ENCODE measurements around the gene KRT8.

KRT8 gene

GRCh38 chr12:52848661-52849255 is 56.1 kb downstream of the KRT8 start, which contains the start of gene KRT78:
Gene KRT78, minus strand, starts transcription at chr12:52848994. Its CDS starts 64 bp downstream, at chr12:52848930.
- TF ChIP-seq CTCF (IDR thresholded peaks at IDR 0.05) = no peak
- H3K4me3 ChIP-seq = no peak within 1 kb of the TSS
- H3K27ac ChIP-seq = no peak within 1 kb of the TSS
- no peak for DNase-seq (ENCODE audit: low spot score)

GRCh38 chr12:52847335-52848102 is 57.4 kb downstream of the KRT8 start:
- no peak for TF ChIP-seq CTCF (IDR thresholded peaks at IDR 0.05)
- no peak for DNase-seq (ENCODE audit: low spot score)
- H3K4me3 ChIP-seq = no peak overlapping the region
- H3K27ac ChIP-seq = no peak overlapping the region

All from coronary artery (tissue), 2 donors.